DOHH2 (cell line): ENCODE data around the gene MARCHF6.

Experiments used
- H3F3A ChIP-seq: fragments of 200-600 bp; sonication (generic), shearing (Covaris generic); 2 replicates; pipeline ENCODE4 v1.6.0; 2016; ENCODE audit warnings: antibody characterized with exemption, mild to moderate bottlenecking; ENCODE audit not compliant: control insufficient read depth, insufficient read depth
- H3K27ac ChIP-seq: fragments of 200-600 bp; sonication (generic); 2 replicates; pipeline ENCODE4 v1.5.1; 2014; ENCODE audit warnings: low read depth, mild to moderate bottlenecking, low read length, moderate library complexity
- H3K27me3 ChIP-seq: fragments of 200-600 bp; sonication (generic); 2 replicates; pipeline ENCODE4 v1.6.1; 2014; ENCODE audit warnings: mild to moderate bottlenecking, low read length, mixed read lengths; ENCODE audit not compliant: control insufficient read depth
- H3K36me3 ChIP-seq: fragments of 200-600 bp; sonication (generic); 2 replicates; pipeline ENCODE4 v1.6.1; 2014; ENCODE audit warnings: mild to moderate bottlenecking, low read length, moderate library complexity, mixed read lengths; ENCODE audit not compliant: control insufficient read depth
- H3K4me1 ChIP-seq: fragments of 200-600 bp; sonication (generic); 2 replicates; pipeline ENCODE4 v1.6.1; 2014; ENCODE audit warnings: mild to moderate bottlenecking, low read length, mixed read lengths; ENCODE audit not compliant: control insufficient read depth
- H3K4me2 ChIP-seq: fragments of 200-600 bp; sonication (generic); 2 replicates; pipeline ENCODE4 v1.6.0; 2014; ENCODE audit warnings: mild to moderate bottlenecking, low read length, moderate library complexity
- H3K4me3 ChIP-seq: fragments of 200-600 bp; sonication (generic); 2 replicates; pipeline ENCODE4 v1.5.1; 2014; ENCODE audit warnings: mild to moderate bottlenecking, low read length, mixed read lengths
- H3K79me2 ChIP-seq: fragments of 200-600 bp; sonication (generic); 2 replicates; pipeline ENCODE4 v1.6.1; 2014; ENCODE audit warnings: mild to moderate bottlenecking, low read length, mixed read lengths; ENCODE audit not compliant: control insufficient read depth
- H3K9me2 ChIP-seq: fragments of 200-600 bp; sonication (generic); replicated peaks from 2 replicates; pipeline ENCODE4 v1.6.1; 2014; ENCODE audit warnings: mild to moderate bottlenecking, low read length, mixed read lengths; ENCODE audit not compliant: control insufficient read depth
- H3K9me3 ChIP-seq: fragments of 200-600 bp; sonication (generic); 2 replicates; pipeline ENCODE4 v1.6.1; 2014; ENCODE audit warnings: antibody characterized with exemption, low read length, mixed read lengths; ENCODE audit not compliant: control insufficient read depth, insufficient read depth
- H4K20me1 ChIP-seq: fragments of 200-600 bp; sonication (generic); 2 replicates; pipeline ENCODE4 v1.6.0; 2014; ENCODE audit warnings: low read depth, mild to moderate bottlenecking, antibody characterized with exemption, low read length, moderate library complexity; ENCODE audit not compliant: control insufficient read depth, insufficient read depth
- CTCF ChIP-seq: fragments of 200-600 bp; sonication (generic); IDR thresholded peaks from one replicate; pipeline ENCODE4 v1.5.1; 2014; ENCODE audit warnings: antibody characterized with exemption, mild to moderate bottlenecking, low read depth, low read length; ENCODE audit not compliant: poor library complexity, severe bottlenecking
- EZH2phosphoT487 ChIP-seq: fragments of 200-600 bp; sonication (generic); IDR thresholded peaks from 2 replicates; pipeline ENCODE4 v1.6.1; 2017; ENCODE audit warnings: borderline replicate concordance, mild to moderate bottlenecking, antibody characterized with exemption, low read length, moderate library complexity, mixed read lengths

The MARCHF6 gene

GRCh38 chr5:10360686-10361085 is 7.2 kb downstream of the MARCHF6 start:
- Histone ChIP-seq H3K27me3 (no peaks in the 10 kb centered on the region), H3F3A (0 out of 2 replicates have a peak, but pooled peaks cover 2% of the 10 kb centered on the region), H3K9me3 (no peaks in the 10 kb centered on the region), H3K4me1 (peaks cover 63% of the 10 kb centered on the region), H3K4me2 (no peak overlapping the region), H3K9me2 (no peaks in the 10 kb centered on the region), H3K4me3 (no peak overlapping the region), H3K36me3 (peaks cover 12% of the 10 kb centered on the region), H3K27ac (no peak overlapping the region), H3K79me2 (peaks cover 99% of the 10 kb centered on the region), H4K20me1 (peaks cover 41% of the 10 kb centered on the region)
- TF ChIP-seq CTCF: no peak
- TF ChIP-seq EZH2phosphoT487: no peak

- peaks cover 99% of the 10 kb centered on the region for H3K79me2 ChIP-seq
- no peaks in the 10 kb centered on the region for H3K9me3 ChIP-seq
- H4K20me1 ChIP-seq: peaks cover 30% of the 10 kb centered on the region
- 0 out of 2 replicates have a peak, but pooled peaks cover 2% of the 10 kb centered on the region for H3F3A ChIP-seq
- no peaks in the 10 kb centered on the region for H3K9me2 ChIP-seq
- H3K27ac ChIP-seq: no peak overlapping the region
- H3K4me3 ChIP-seq: no peak overlapping the region
- H3K36me3 ChIP-seq: peaks cover 16% of the 10 kb centered on the region
- TF ChIP-seq CTCF: no peak
- no peak for TF ChIP-seq EZH2phosphoT487
- H3K4me1 ChIP-seq: peaks cover 45% of the 10 kb centered on the region
- H3K4me2 ChIP-seq: no peak overlapping the region
- H3K27me3 ChIP-seq: no peaks in the 10 kb centered on the region
Measured at GRCh38 chr5:10363519-10364185, 10.2 kb downstream of the MARCHF6 start.

GRCh38 chr5:10364186-10364689 is 10.7 kb downstream of the MARCHF6 start:
- Histone ChIP-seq H3K4me2 (no peak overlapping the region), H3K9me3 (no peaks in the 10 kb centered on the region), H3K4me1 (peaks cover 46% of the 10 kb centered on the region), H3F3A (0 out of 2 replicates have a peak, but pooled peaks cover 2% of the 10 kb centered on the region), H3K4me3 (no peak overlapping the region), H3K27ac (no peak overlapping the region), H3K36me3 (peaks cover 16% of the 10 kb centered on the region), H3K9me2 (no peaks in the 10 kb centered on the region), H4K20me1 (peaks cover 31% of the 10 kb centered on the region), H3K27me3 (no peaks in the 10 kb centered on the region), H3K79me2 (peaks cover 99% of the 10 kb centered on the region)
- TF ChIP-seq EZH2phosphoT487 (no peak), CTCF (peak; percentile 70)
